SK-N-MC (cell line): ENCODE results near the gene SLC15A3.

Experiments
- DNase-seq: peaks from one replicate; pipeline ENCODE4 v3.0.0-alpha.2; 2011; ENCODE audit warnings: low read depth, low spot score
- H3K27ac ChIP-seq: fragments of 200-600 bp; sonication (generic); 2 replicates; pipeline ENCODE4 v1.5.1; 2016; ENCODE audit warnings: mixed run types
- H3K36me3 ChIP-seq: fragments of 200-600 bp; sonication (generic); 2 replicates; pipeline ENCODE4 v1.6.1; 2017; ENCODE audit warnings: antibody characterized with exemption, low read length, mixed read lengths; ENCODE audit not compliant: insufficient read depth
- H3K4me3 ChIP-seq: fragments of 200-600 bp; sonication (generic); 2 replicates; pipeline ENCODE4 v1.5.1; 2016
- H3K9ac ChIP-seq: fragments of 200-600 bp; sonication (generic); 2 replicates; pipeline ENCODE4 v1.8.0; 2017; ENCODE audit warnings: mixed run types, mixed read lengths; ENCODE audit not compliant: insufficient read length
- H3K9me3 ChIP-seq: fragments of 200-600 bp; sonication (generic); 2 replicates; pipeline ENCODE4 v1.6.1; 2017; ENCODE audit warnings: low read depth, mild to moderate bottlenecking, antibody characterized with exemption, low read length, moderate library complexity, mixed read lengths
- EZH2 ChIP-seq: fragments of 200-600 bp; sonication (generic); IDR thresholded peaks from one replicate; pipeline ENCODE4 v1.6.1; 2017; ENCODE audit warnings: antibody characterized with exemption
- FOXP2 ChIP-seq: optimal IDR thresholded peaks from 2 replicates; pipeline ENCODE3; 2011; ENCODE audit warnings: mild to moderate bottlenecking, moderate library complexity; ENCODE audit not compliant: insufficient read depth; ENCODE audit errors: extremely low read length, control extremely low read depth
- POLR2AphosphoS5 ChIP-seq: IDR thresholded peaks from 2 replicates; pipeline ENCODE4 v1.6.1; 2012; ENCODE audit warnings: mild to moderate bottlenecking, low read depth, low read length, borderline replicate concordance

SLC15A3 gene

DNA sequence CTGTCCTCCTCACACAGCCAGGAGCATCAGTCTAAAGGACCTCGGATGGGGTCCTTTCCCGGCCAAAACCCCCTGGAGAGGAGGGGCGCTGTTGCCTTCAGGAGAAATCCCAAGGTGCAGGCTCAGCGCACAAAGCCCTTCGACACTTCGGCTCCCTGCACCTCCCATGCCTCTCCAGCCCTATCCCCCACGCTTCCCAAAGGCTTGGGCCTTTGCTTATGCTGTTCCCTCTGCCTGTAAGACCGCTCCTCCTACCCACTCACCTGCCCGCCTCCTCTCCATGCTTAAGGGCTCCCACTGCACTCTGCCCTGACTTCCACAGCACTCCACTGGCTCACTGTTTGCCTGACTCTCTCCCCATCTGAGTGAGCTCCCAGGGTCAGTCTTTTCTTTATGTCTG, 13.5 kb downstream of the SLC15A3 start:
- TF ChIP-seq EZH2 (no peak), POLR2AphosphoS5 (no peak), FOXP2 (no peak)
- no peak overlapping the region for H3K4me3 ChIP-seq
- H3K36me3 ChIP-seq, result no peaks in the 10 kb centered on the region
- no peaks in the 10 kb centered on the region for H3K9me3 ChIP-seq
- H3K9ac ChIP-seq, result no peak overlapping the region
- DNase-seq, result no peak
- no peak overlapping the region for H3K27ac ChIP-seq

DNA sequence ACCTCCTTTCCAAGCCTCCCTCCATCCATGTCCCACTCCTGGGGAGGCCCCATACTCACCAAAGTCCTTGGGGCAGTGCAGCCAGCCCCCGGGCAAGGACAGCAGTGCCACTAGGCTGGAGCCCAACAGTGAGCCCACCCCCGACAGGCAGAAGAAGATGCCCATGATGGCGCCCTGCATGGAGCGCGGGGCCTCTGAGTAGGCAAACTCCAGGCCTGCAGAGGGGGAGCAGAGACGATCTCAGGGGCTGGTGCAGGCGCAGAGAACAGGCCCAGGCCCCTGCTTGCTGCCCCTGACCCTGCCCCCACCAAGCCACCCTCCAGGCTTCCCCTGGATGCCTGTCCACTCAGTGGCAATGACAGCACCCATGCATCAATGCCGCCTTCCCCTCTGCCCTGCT, 14.2 kb downstream of the SLC15A3 start:
- Histone ChIP-seq H3K36me3 (no peaks in the 10 kb centered on the region; the same call in 1 of the 2 replicates), H3K4me3 (no peak overlapping the region), H3K27ac (no peak overlapping the region), H3K9me3 (no peaks in the 10 kb centered on the region), H3K9ac (no peak overlapping the region)
- TF ChIP-seq POLR2AphosphoS5 (no peak), FOXP2 (no peak), EZH2 (no peak)
- no peak for DNase-seq

DNA sequence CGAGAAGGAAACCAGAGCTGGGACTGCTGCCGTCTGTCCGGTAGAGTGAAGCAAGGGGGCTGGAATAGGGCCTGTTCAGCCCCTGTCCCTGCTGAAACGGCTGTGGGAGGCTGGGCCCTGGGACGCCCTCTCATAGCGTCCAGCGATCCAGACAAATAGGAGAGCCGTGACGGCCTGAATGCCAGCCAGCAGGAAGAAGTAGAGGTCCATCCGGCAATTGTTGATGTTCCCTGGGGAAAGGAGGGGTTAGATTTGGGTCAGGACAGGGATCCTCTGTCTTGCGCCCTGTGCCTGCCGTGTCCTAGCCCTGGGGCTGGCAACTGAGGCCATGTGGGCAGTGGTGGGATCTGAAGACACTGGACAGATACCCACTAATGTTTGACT, 14.8 kb downstream of the SLC15A3 start:
- no peak overlapping the region for H3K4me3 ChIP-seq
- TF ChIP-seq FOXP2 (no peak), EZH2 (no peak), POLR2AphosphoS5 (no peak)
- H3K9me3 ChIP-seq, result no peaks in the 10 kb centered on the region
- H3K9ac ChIP-seq, result no peak overlapping the region
- no peak overlapping the region for H3K27ac ChIP-seq
- H3K36me3 ChIP-seq, result peaks cover 2% of the 10 kb centered on the region; the same call in 1 of the 2 replicates
- no peak for DNase-seq

- peaks cover 7% of the 10 kb centered on the region; the same call in 1 of the 2 replicates for H3K36me3 ChIP-seq
- H3K9me3 ChIP-seq, result no peaks in the 10 kb centered on the region
- H3K4me3 ChIP-seq, result no peak overlapping the region
- no peak for TF ChIP-seq POLR2AphosphoS5
- no peak for TF ChIP-seq FOXP2
- no peak for TF ChIP-seq EZH2
- no peak overlapping the region for H3K27ac ChIP-seq
- no peak overlapping the region for H3K9ac ChIP-seq
- no peak for DNase-seq
These were observed 15.4 kb downstream of the SLC15A3 start for GRCh38 chr11:60936467-60937143.

- Histone ChIP-seq H3K36me3 (peaks cover 15% of the 10 kb centered on the region; the same call in 1 of the 2 replicates), H3K9ac (no peak overlapping the region)
- TF ChIP-seq POLR2AphosphoS5 (no peak), EZH2 (no peak)
These were observed 16.1 kb downstream of the SLC15A3 start for GRCh38 chr11:60935676-60936442.

DNA sequence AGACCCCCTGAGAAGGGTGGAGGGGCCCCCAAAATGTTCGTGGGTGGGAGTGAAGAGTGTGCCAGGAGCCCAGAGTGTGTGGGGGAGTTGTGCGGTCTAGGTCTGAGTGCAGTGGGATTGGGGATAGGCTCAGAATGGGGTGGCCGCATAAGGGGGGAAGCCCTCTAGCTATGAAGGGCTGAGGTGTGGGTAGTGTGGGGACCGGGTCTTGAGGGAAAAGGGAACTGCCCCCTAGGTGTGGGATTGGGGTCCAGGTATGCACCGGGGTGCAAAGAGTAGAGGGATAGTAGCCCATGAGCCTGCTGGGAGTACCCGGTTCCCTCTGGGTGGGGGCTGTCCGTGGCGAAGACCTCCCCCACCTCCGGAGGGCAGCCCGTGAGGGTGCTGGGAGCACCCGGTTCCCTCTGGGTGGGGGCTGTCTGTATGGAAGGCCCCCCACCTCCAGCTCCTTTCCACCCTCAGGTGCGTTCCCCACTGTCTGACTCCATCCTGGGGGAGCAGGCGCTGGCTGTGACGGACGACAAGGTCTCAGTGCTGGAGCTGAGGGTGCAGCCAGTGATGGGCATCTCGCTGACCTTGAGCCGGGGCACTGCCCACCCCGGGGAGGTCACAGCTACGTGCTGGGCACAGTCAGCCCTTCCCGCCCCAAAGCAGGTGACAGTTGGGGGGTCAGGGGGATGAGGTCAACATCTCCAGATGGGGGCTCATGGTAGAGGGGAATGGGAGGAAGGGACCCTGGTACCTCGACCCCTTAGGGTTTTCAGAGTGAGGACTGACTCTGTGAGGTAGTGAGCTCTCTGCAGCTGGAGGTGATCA, 17.0 kb downstream of the SLC15A3 start:
- Histone ChIP-seq H3K4me3 (no peak overlapping the region), H3K9me3 (no peaks in the 10 kb centered on the region), H3K9ac (no peak overlapping the region), H3K36me3 (peaks cover 18% of the 10 kb centered on the region; the same call in 1 of the 2 replicates), H3K27ac (no peak overlapping the region)
- no peak for TF ChIP-seq FOXP2
- no peak for DNase-seq

More at GRCh38 chr11:60935676-60936442, 16.1 kb downstream of the SLC15A3 start:
- no peak for DNase-seq
- H3K9me3 ChIP-seq, result no peaks in the 10 kb centered on the region
- H3K4me3 ChIP-seq, result no peak overlapping the region
- H3K27ac ChIP-seq, result no peak overlapping the region

DNA sequence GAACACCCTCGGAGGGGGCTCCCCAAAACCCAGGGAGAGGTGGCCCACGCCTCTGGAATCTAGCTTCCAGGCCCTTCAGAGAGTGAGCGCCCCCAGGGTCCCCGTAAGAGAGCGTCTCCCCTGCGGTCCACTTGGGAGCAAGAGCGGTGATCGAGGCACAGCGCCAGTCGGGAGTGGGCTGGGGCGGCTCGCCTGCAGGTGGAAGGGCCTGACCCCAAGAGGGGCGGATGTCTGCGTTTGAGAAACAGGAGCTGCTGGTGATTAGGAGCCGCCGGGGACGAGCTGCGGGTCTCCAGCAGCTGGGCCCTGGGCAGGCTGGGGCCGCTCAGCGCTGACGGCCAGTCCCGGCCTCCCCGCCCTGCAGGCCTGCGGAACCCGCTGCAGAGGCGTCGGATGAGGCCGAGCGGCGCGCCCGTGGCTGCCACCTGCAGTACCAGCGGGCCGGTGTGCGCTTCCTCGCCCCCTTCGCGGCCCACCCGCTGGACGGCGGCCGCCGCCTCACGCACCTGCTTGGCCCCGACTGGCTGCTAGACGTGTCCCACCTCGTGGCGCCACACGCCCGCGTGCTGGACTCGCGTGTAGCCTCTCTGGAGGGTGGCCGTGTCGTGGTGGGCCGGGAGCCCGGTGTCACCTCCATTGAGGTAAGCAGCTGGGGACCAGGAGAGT, 17.7 kb downstream of the SLC15A3 start:
- TF ChIP-seq FOXP2, result no peak
- TF ChIP-seq POLR2AphosphoS5, result no peak
- no peak for TF ChIP-seq EZH2
- no peak overlapping the region for H3K9ac ChIP-seq
- peaks cover 24% of the 10 kb centered on the region; the same call in 1 of the 2 replicates for H3K36me3 ChIP-seq
- H3K27ac ChIP-seq, result no peak overlapping the region
- H3K9me3 ChIP-seq, result no peaks in the 10 kb centered on the region
- no peak for DNase-seq
- no peak overlapping the region for H3K4me3 ChIP-seq
